Spleen (tissue), 11 donors: ENCODE data around the gene DDB1. TPM values are rescaled to one million over a fixed set of nuclear protein-coding genes. Genes with fewer than 3 reads are reported as not detected.

Source experiments
- DNase-seq: peaks from one replicate; pipeline ENCODE4 v3.0.0-alpha.2; 2020
- H3K27ac ChIP-seq, 8 donors: fragments of 200-600 bp; sonication (generic) in 7 of 8; 1 replicate in 4 of 8; 2 replicates in 4 of 8; pipeline versions ENCODE4 v1.5.0 to v1.8.0; 2016 to 2021; ENCODE audit warnings: inconsistent platforms in 4 of 8, mild to moderate bottlenecking in 4 of 8, moderate library complexity in 1 of 8
- H3K27me3 ChIP-seq, 7 donors: fragments of 200-600 bp; sonication (generic) in 6 of 7; replicated peaks in 1 of 7; 1 replicate in 4 of 7; 2 replicates in 3 of 7; pipeline versions ENCODE4 v1.5.0 to v1.8.0; 2016 to 2021; ENCODE audit warnings: inconsistent platforms in 3 of 7, mild to moderate bottlenecking in 1 of 7
- H3K36me3 ChIP-seq, 6 donors: fragments of 200-600 bp; sonication (generic) in 5 of 6; 1 replicate in 4 of 6; 2 replicates in 2 of 6; pipeline versions ENCODE4 v1.5.0 to v1.8.0; 2016 to 2021; ENCODE audit warnings: inconsistent platforms in 2 of 6
- H3K4me1 ChIP-seq, 6 donors: fragments of 200-600 bp; sonication (generic) in 5 of 6; 1 replicate in 3 of 6; 2 replicates in 3 of 6; pipeline versions ENCODE4 v1.5.0 to v1.8.0; 2016 to 2021; ENCODE audit warnings: inconsistent platforms in 3 of 6
- H3K4me3 ChIP-seq, 8 donors: fragments of 200-600 bp; sonication (generic) in 7 of 8; 1 replicate in 4 of 8; 2 replicates in 4 of 8; pipeline versions ENCODE4 v1.5.0 to v1.8.0; 2016 to 2021; ENCODE audit warnings: inconsistent platforms in 4 of 8, mild to moderate bottlenecking in 4 of 8, moderate library complexity in 2 of 8
- H3K9me3 ChIP-seq, 8 donors: fragments of 200-600 bp; sonication (generic) in 7 of 8; 1 replicate in 4 of 8; 2 replicates in 4 of 8; pipeline versions ENCODE4 v1.5.0 to v1.8.0; 2016 to 2021; ENCODE audit warnings: inconsistent platforms in 4 of 8
- CTCF ChIP-seq, 11 experiments: fragments of 200-600 bp in 7 of 11; fragments of 450-650 bp in 4 of 11; sonication (generic) in 4 of 11; IDR thresholded peaks in 8 of 11; conservative IDR thresholded peaks in 3 of 11; 1 replicate in 7 of 11; 2 replicates in 4 of 11; pipeline versions ENCODE4 v1.4.0 to v1.8.0; 2016 to 2021; ENCODE audit warnings: antibody characterized with exemption in 11 of 11, inconsistent platforms in 4 of 11, mild to moderate bottlenecking in 1 of 11
- POLR2A ChIP-seq, 3 donors: fragments of 450-650 bp; IDR thresholded peaks; one replicate each; pipeline ENCODE4 v1.5.1; 2017; ENCODE audit warnings: antibody characterized with exemption in 3 of 3, mild to moderate bottlenecking in 1 of 3
- POLR2AphosphoS5 ChIP-seq, 3 donors: sonication (generic); formaldehyde crosslinking; IDR thresholded peaks; one replicate each; pipeline ENCODE4 v1.5.1; 2017; ENCODE audit warnings: antibody characterized with exemption in 3 of 3
- WGBS, 5 donors: extraction: QIAGEN DNeasy Blood & Tissue Kit in 3 of 5; methylation state at CpG; one replicate each; pipeline versions ENCODE4 v1.1.5 to v1.1.7; 2013 to 2018; 5-methylcytosine and 5-hydroxymethylcytosine counted together
- intact Hi-C: fragments of 100-400 bp; cut with DNase I; formaldehyde crosslinking; loops from one replicate; pipeline ENCODE4 v1.15.0; 2023; ENCODE audit warnings: low total_unique reads
- polyA plus RNA-seq, 3 donors: library from polyadenylated mRNA; stranded (reverse); fragments of 200-250 nt; gene quantifications; one replicate each; pipeline ENCODE4 v1.2.1, GENCODE V29; 2013
- total RNA-seq, 7 donors: library from RNA; depleted of rRNA in 3 of 7; stranded (reverse); fragments of >200 nt in 3 of 7; fragmentation: NEBNext Ultra II Directional in 4 of 7; extraction: Animal tissue kit (Norgen Biotek cat#: 25700) in 4 of 7; gene quantifications; one replicate each; pipeline versions ENCODE4 v1.1.0 to v1.2.1, GENCODE V29; 2016 to 2021
- donor health status: healthy with polysubstance abuse.
- donor health status: DM: no; HTN: no; CAD: no; lungs with moderate emphysema.
- donor health status: DM: no; HTN: no; CAD: no.
- donor health status: Bipolar disorder and iron deficiency.
- donor health status: healthy.
- donor health status: DM: no; HTN: no; CAD: no.
- donor health status: DM: yes; HTN: yes; CAD: no.

DDB1 gene
- total and polyA plus RNA-seq, 10 donors, result 68.7 to 157 (median 133) TPM

- peaks cover 8 to 42% (median 25%) of the 10 kb centered on the region in 6 donors for H3K4me1 ChIP-seq
- intact Hi-C loops, result no loop called here
- H3K27me3 ChIP-seq, result peaks cover 0 to 36% (median 6%) of the 10 kb centered on the region in 7 donors
- H3K9me3 ChIP-seq, result no peaks in the 10 kb centered on the region
- H3K27ac ChIP-seq, result peak overlapping the region in 1 of 8 donors; percentile 29
- WGBS, 5 donors, result 41 to 51% (median 48%) methylated on average over 11 to 12 of the region's 12 CpGs
- peak; percentile 74 for DNase-seq
- TF ChIP-seq CTCF (IDR thresholded peaks at IDR 0.05 in 8 of 11, conservative IDR thresholded peaks at IDR 0.05 in 3 of 11), result no peak
- no peak for TF ChIP-seq POLR2A (IDR thresholded peaks at IDR 0.05)
- TF ChIP-seq POLR2AphosphoS5 (IDR thresholded peaks at IDR 0.05), result no peak
- peak overlapping the region in 7 of 8 donors; percentile 12 to 81 (median 55) for H3K4me3 ChIP-seq
- H3K36me3 ChIP-seq, result peaks cover 0 to 39% (median 17%) of the 10 kb centered on the region in 6 donors
These were observed 37.3 kb downstream of the DDB1 start for GRCh38 chr11:61295596-61295926.

DNA sequence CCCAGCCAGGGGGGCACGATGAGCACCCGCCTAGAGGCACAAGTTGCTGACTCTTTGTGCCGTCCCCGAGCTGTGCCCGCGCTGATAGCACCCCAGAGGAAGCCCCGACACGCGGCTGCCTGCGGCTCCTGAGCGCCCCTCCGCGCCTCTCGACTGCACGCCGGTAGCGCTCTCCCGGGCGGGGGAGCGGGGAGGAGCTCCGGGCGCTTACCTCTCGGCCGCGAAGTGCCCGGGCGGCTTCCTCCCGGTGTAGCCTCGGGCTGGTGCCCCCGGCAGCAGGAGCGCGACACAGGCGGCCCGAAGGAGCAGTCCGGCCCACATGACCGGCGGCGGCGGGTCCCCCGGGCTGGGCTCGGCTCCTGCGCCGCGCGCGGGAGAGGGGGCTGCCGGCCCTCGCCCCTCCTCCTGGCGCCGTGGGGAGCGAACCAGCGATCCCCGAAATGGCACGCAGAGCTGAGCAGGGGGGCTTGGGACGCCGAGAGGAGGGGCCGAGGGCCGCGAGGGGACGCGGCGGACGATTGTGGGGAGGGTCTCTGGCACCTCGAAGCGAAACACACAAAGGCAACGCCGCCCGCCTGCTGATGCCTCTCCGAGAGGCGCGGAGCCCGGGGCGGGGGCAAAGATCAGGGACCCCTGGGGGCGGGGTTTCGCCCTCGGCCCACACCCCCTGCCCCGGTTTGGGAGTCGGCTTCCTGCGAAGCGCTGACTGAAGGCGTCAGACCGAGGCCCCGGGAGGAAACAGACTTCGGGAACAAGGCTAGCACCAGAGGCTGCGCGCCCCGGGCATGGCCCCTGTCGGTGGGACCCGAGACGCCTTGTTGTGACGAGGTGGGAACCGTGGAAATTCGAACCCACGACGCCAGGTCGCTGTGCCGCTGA lies 37.9 kb downstream of the DDB1 start, which contains the start of gene VWCE:
Gene VWCE, minus strand, starts transcription at position 600 of the 879 bp plus-strand sequence. Its CDS starts 279 bp downstream, at position 321.
- intact Hi-C loops, result no loop called here
- peak; percentile 92 for DNase-seq
- Histone ChIP-seq H3K27me3 (peaks cover 0 to 36% (median 6%) of the 10 kb centered on the region in 7 donors), H3K36me3 (peaks cover 0 to 33% (median 11%) of the 10 kb centered on the region in 6 donors), H3K4me1 (peaks cover 8 to 42% (median 25%) of the 10 kb centered on the region in 6 donors), H3K27ac (peak within 1 kb of the TSS in 3 of 8 donors; percentile 29 to 40 (median 36)), H3K9me3 (no peaks in the 10 kb centered on the region), H3K4me3 (peak within 1 kb of the TSS; percentile 12 to 81 (median 53))
- 1 to 5% (median 2%) methylated on average over 9 to 97 of the region's 97 CpGs for WGBS, 5 donors
- TF ChIP-seq CTCF (IDR thresholded peaks at IDR 0.05 in 8 of 11, conservative IDR thresholded peaks at IDR 0.05 in 3 of 11) (peak in 4 of 11 experiments; percentile 14 to 32 (median 31)), POLR2AphosphoS5 (IDR thresholded peaks at IDR 0.05) (peak; percentile 5 to 64 (median 37)), POLR2A (IDR thresholded peaks at IDR 0.05) (no peak)

- Histone ChIP-seq H3K27me3 (peaks cover 0 to 36% (median 6%) of the 10 kb centered on the region in 7 donors), H3K9me3 (no peaks in the 10 kb centered on the region), H3K27ac (peak overlapping the region in 3 of 8 donors; percentile 29 to 40 (median 36)), H3K4me1 (peaks cover 8 to 42% (median 25%) of the 10 kb centered on the region in 6 donors), H3K4me3 (peak overlapping the region; percentile 12 to 81 (median 53)), H3K36me3 (peaks cover 0 to 25% (median 3%) of the 10 kb centered on the region in 6 donors)
- TF ChIP-seq CTCF (IDR thresholded peaks at IDR 0.05 in 8 of 11, conservative IDR thresholded peaks at IDR 0.05 in 3 of 11), result no peak
- no peak for TF ChIP-seq POLR2A (IDR thresholded peaks at IDR 0.05)
- TF ChIP-seq POLR2AphosphoS5 (IDR thresholded peaks at IDR 0.05), result peak in 1 of 3 donors; percentile 61
- 1 to 9% (median 2%) methylated on average over 16 to 60 of the region's 60 CpGs for whole genome bisulfite sequencing, 5 donors
- peak; percentile 79 for DNase-seq
- intact Hi-C loops, result no loop called here
These were observed 38.8 kb downstream of the DDB1 start for GRCh38 chr11:61293867-61294716.
